CD4-positive, alpha-beta T cell treated with Interleukin-15 for 4 hours (primary cell): Measurements from ENCODE around the gene OR7G1.
"Not testable (repeated sequence)": the region's sequence is repeated elsewhere in the genome, so short reads cannot be mapped to it uniquely, and the experiment has no call there.

Experiments used
- DNase-seq: peaks from one replicate; pipeline ENCODE4 v3.0.0-alpha.2; 2020; ENCODE audit warnings: low spot score

Gene OR7G1

DNA sequence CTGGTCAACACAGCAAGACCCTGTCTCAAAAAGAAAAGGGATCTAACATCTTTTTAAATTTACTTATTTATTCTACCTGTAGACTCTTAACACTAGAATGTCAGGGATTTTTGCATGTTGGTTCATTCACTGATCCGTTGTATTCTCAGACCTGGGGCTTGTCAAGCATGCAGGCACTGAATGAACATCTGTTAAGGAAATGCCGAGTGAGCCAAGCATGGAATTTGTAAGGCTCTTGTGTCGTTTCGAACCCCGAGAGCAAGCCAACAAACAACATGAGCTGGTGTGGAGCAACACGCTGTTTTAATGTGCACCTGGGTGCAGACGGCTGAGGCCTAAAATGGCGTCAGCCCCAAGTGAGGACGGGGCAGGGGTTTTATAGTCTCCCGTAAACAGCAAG is 38.7 kb downstream of the OR7G1 start:
- DNase-seq: no peak

DNA sequence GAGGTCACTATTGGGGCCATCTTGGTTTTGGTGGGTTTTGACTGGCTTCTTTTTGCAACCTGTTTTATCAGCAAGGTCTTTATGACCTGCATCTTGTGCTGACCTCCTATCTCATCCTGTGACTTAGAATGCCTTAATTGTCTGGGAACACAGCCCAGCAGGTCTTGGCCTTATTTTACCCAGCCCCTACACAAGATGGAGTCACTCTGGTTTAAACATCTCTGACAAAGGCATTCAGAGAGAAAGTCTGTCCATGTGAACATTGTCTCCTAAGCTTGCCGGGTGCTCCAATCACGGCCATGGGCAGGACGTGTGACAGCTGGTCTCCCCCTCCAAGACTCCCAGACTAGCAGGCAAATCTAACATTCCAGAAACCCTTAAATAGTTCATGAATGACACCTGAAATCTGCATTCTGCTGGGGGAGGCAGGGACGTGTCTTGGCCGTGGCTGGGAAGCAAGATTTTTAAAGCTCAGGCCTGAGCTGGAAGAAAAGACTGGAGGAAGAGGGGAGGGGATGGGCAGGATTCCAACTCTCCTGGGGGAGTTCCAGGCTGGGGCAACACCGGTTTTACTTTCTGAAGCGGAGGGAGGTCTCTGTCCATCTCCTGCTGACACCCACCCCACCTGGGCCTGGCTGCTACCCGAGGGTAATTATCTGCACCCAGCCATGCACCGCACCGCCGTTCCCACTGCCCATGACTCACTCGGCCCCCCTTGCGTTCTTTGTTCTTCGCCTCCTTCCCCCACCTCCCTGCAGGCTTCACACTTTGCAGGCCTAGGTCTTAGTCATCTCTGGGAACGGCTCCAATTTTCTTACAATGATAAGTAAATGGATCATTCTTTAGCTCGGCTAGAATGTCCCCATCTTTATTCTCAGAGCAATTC is 40.3 kb downstream of the OR7G1 start:
- no peak for DNase-seq

DNA sequence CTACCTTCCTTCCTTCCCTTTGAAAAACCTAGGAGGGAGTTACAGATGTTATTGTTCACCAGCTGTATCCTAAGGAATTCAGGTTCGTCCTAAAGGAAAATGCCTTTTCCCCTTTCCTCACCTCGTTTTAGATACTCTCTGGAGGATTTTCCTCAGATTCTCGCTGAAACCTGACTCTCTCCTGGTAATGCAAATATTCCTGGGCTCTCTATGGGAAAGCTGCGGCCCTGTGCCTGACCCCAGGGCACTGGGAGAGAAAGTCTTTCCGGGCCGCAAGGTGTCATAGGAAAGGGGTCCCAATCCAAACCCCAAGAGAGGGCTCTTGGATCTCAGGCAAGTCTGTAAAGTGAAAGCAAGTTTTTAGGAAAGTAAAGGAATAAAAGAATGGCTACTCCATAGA is 41.8 kb downstream of the OR7G1 start:
- DNase-seq: no peak

DNA sequence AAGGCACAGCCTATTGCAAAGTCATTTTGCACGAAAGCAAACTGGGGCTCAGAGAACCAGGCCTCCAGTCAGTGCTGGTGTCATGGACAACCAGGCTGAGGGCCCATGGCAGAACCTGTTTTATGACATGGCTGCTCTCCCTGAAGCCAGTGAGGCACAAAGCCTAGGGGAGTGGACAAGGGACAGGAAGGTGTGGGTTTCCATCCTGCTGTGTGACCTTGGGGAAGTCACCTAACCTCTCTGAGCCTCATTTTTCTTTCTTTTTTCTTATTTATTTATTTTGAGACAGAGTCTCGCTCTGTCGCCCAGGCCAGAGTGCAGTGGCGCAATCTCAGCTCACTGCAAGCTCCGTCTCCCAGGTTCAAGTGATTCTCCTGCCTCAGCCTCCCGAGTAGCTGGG is 43.8 kb downstream of the OR7G1 start:
- not testable (repeated sequence) for DNase-seq

DNA sequence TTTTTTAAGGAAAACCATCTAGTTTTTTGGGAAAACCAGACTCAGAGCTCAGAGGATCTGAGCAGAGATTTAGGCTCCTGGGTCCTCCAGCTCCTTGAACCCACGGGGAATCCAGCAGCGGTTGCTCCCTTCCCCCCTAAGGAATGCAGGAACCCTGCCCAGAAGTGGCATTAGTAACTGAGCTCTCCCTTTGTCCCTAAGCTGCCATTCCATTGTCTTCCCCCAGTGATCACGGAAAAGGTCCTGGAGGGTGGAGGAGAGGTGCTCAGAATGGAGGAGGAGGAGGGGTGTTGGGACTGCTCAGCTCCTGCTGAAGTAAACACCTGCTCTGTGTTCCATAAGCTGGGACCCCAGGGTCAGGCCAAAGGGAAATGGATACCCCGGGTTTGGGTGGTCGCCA is 45.5 kb downstream of the OR7G1 start:
- DNase-seq: no peak

DNA sequence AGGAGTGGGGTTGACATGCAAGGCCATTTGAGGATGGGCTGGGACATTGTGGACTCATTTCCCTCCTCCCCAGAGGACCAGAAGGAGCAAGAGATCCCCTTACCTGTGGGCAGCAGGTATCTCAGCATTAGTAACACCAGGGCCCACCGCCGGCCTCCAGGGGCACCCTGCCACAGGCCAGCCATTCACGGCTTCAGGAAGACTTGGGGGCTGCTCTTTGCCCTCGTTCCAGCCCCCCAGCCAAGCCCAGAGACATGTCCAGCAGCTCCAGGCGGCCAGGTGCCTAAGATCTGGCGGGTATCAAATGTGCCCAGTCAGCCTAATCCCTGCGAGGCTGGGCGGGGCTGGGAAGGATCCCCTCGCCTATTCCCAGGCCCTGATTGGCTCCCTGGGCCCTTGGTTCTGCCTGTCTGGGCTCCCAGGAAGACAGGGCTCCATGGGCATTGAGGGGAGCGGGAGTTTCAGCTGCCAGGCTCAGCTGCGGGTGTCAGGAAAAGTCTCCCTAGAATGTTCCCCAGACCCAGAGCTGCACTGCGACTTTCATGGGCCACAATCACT is 50.0 kb downstream of the OR7G1 start:
- no peak for DNase-seq
